ENCODE results near the gene LRPAP1.
"Not testable (repeated sequence)": the region's sequence is repeated elsewhere in the genome, so short reads cannot be mapped to it uniquely, and the experiment has no call there.

GRCh38 chr4:3576533-3577207 is 44.4 kb upstream of the LRPAP1 start:
- TF ChIP-seq CTCF (conservative IDR thresholded peaks at IDR 0.05); EZH2 (IDR thresholded peaks at IDR 0.05; ENCODE audit: low read depth): not testable (repeated sequence)

Measured in PC-9 (cell line).